Left lung (tissue), 10 donors: Measurements from ENCODE around the gene PDK2. TPM values are rescaled to one million over a fixed set of nuclear protein-coding genes. Genes with fewer than 3 reads are reported as not detected.

ENCODE experiments used
- ATAC-seq: fragments of 200-7000 bp; cut with Tn5 transposase; one replicate; pipeline ENCODE4 v1.9.1; 2020; ENCODE audit warnings: moderate library complexity
- DNase-seq, 4 donors: peaks; one replicate each; pipeline ENCODE4 v3.0.0-alpha.2; 2013 to 2020
- H3K27ac ChIP-seq, 2 donors: fragments of 200-600 bp; sonication (generic) in 1 of 2; one replicate each; pipeline versions ENCODE4 v1.5.0 to v1.8.0; 2020 to 2021
- H3K27me3 ChIP-seq, 2 donors: fragments of 200-600 bp; sonication (generic) in 1 of 2; one replicate each; pipeline versions ENCODE4 v1.5.0 to v1.8.0; 2020 to 2021
- H3K36me3 ChIP-seq, 2 donors: fragments of 200-600 bp; sonication (generic) in 1 of 2; one replicate each; pipeline versions ENCODE4 v1.5.0 to v1.8.0; 2020 to 2021
- H3K4me1 ChIP-seq, 2 donors: fragments of 200-600 bp; one replicate each; pipeline ENCODE4 v1.8.0; 2021
- H3K4me3 ChIP-seq, 2 donors: fragments of 200-600 bp; sonication (generic) in 1 of 2; one replicate each; pipeline versions ENCODE4 v1.5.0 to v1.8.0; 2020 to 2021; ENCODE audit warnings: mild to moderate bottlenecking in 1 of 2
- H3K9me3 ChIP-seq, 2 donors: fragments of 200-600 bp; sonication (generic) in 1 of 2; one replicate each; pipeline versions ENCODE4 v1.5.0 to v1.8.0; 2020 to 2021
- intact Hi-C, 2 donors: fragments of 100-400 bp; cut with DNase I; formaldehyde crosslinking; loops; one replicate each; pipeline versions ENCODE4 v1.11.2 to v1.14.2; 2022
- polyA plus RNA-seq, 6 donors: library from polyadenylated mRNA; unstranded; fragments of 120-200 nt; gene quantifications; one replicate each; pipeline ENCODE4 v1.2.1, GENCODE V29; 2013; ENCODE audit not compliant: insufficient read length in 6 of 6
- total RNA-seq, 2 donors: library from RNA; stranded (reverse); fragmentation: NEBNext Ultra II Directional; extraction: Animal tissue kit (Norgen Biotek cat#: 25700); gene quantifications; one replicate each; pipeline ENCODE4 v1.2.1, GENCODE V29; 2021
- TF ChIP-seq, protein P1 (sequence below), 2 donors: fragments of 200-600 bp; sonication (generic) in 1 of 2; IDR thresholded peaks; one replicate each; pipeline versions ENCODE4 v1.5.0 to v1.8.0; 2021; ENCODE audit warnings: antibody characterized with exemption in 2 of 2
- donor health status: DM: no; HTN: yes; CAD: no.
- donor health status: DM: no; HTN: no; CAD: no.

The PDK2 gene
- total and polyA plus RNA-seq, 8 donors: 20.7 to 83.8 (median 67.4) TPM

DNA sequence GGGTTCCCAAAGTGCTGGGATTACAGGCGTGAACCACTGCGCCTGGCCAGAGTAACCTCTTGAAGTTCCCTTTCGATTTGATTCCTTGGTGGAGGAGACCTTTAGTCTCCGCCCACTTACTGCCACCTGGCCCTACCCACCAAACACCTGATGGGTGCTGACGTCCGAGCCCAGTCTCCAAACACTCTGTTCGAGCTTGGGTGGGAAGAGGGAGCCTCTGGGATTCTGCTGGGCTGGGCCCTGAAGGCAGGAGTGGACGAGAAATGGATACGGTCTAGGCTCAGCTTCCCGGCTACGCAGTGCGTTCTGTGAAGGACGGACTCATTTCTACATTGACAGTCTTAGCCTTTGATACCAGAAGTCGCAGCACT is 40.1 kb upstream of the PDK2 start:
- H3K27ac ChIP-seq: peak overlapping the region; percentile 87 to 93
- peaks cover 0 to 50% of the 10 kb centered on the region in 2 donors for H3K27me3 ChIP-seq
- no peaks in the 10 kb centered on the region for H3K9me3 ChIP-seq
- no peaks in the 10 kb centered on the region for H3K36me3 ChIP-seq
- peak; percentile 73 for ATAC-seq
- peak overlapping the region; percentile 61 to 78 for H3K4me3 ChIP-seq
- peaks cover 56 to 96% of the 10 kb centered on the region in 2 donors for H3K4me1 ChIP-seq
- peak in 2 of 4 donors; percentile 82 to 84 for DNase-seq
- intact Hi-C loops: no loop called here
- TF ChIP-seq, protein P1, sequence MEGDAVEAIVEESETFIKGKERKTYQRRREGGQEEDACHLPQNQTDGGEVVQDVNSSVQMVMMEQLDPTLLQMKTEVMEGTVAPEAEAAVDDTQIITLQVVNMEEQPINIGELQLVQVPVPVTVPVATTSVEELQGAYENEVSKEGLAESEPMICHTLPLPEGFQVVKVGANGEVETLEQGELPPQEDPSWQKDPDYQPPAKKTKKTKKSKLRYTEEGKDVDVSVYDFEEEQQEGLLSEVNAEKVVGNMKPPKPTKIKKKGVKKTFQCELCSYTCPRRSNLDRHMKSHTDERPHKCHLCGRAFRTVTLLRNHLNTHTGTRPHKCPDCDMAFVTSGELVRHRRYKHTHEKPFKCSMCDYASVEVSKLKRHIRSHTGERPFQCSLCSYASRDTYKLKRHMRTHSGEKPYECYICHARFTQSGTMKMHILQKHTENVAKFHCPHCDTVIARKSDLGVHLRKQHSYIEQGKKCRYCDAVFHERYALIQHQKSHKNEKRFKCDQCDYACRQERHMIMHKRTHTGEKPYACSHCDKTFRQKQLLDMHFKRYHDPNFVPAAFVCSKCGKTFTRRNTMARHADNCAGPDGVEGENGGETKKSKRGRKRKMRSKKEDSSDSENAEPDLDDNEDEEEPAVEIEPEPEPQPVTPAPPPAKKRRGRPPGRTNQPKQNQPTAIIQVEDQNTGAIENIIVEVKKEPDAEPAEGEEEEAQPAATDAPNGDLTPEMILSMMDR (IDR thresholded peaks at IDR 0.05): no peak

DNA sequence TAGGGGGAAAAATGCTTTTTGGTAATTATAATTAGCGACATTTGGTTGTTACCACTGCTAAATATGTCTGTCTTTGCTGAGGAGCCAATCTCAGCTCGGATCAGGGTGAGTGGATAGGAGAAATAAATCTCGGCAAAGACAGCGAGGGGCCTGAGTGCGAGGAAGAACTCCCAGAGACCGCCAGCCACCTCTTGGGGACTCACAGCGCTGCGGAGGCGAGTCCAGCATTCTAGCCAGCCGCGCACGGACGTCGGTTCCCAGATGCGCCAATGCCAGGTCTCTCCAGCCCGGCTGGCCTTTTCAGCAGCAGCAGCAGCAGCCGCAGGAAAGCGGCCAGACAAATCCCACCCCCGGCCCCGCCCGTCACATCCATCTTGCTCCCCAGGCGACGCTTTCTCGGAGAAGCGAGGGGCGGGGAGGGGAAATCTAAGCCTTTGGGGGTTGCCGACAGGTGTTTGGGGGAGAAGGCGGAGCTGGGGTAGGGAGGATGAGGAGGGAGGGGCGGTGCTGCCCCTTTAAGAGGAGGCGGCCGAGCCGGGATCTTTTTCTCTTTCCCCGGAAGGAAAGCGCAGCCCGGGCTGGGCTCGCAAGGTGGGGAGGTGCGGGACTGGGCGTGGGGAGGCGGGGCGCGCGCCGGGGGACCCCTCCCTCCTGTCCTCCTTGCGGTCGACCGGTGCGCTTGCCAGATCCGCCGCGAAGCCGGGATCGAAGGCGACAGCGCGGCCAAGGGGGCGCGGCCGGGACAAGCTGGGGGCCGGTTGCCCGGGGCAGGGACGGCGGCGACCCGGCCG is 39.5 kb upstream of the PDK2 start, which contains the start of gene ITGA3:
ITGA3 (plus strand) TSS at position 685 of the 791 bp plus-strand sequence. CDS start 330 bp downstream, outside the sequence.
- peak in 3 of 4 donors; percentile 80 to 92 (median 87) for DNase-seq
- H3K4me1 ChIP-seq: peaks cover 62 to 96% of the 10 kb centered on the region in 2 donors
- peak within 1 kb of the TSS; percentile 87 to 93 for H3K27ac ChIP-seq
- TF ChIP-seq, protein P1 (IDR thresholded peaks at IDR 0.05): no peak
- H3K9me3 ChIP-seq: no peaks in the 10 kb centered on the region
- intact Hi-C loops: no loop called here
- ATAC-seq: peak; percentile 72
- peak within 1 kb of the TSS; percentile 61 to 78 for H3K4me3 ChIP-seq
- H3K36me3 ChIP-seq: no peaks in the 10 kb centered on the region
- peaks cover 0 to 50% of the 10 kb centered on the region in 2 donors for H3K27me3 ChIP-seq

GRCh38 chr17:50056217-50056960 is 38.8 kb upstream of the PDK2 start:
- H3K4me1 ChIP-seq: peaks cover 63 to 96% of the 10 kb centered on the region in 2 donors
- intact Hi-C loops: no loop called here
- DNase-seq: peak in 2 of 4 donors; percentile 60 to 86

GRCh38 chr17:50056961-50057330 is 38.2 kb upstream of the PDK2 start:
- H3K4me1 ChIP-seq: peaks cover 63 to 97% of the 10 kb centered on the region in 2 donors
- H3K9me3 ChIP-seq: no peaks in the 10 kb centered on the region
- peak overlapping the region; percentile 87 to 93 for H3K27ac ChIP-seq
- peak; percentile 5 for ATAC-seq
- TF ChIP-seq, protein P1 (IDR thresholded peaks at IDR 0.05): no peak
- peak in 1 of 4 donors; percentile 39 for DNase-seq
- intact Hi-C loops: no loop called here
- H3K27me3 ChIP-seq: peaks cover 0 to 50% of the 10 kb centered on the region in 2 donors
- H3K4me3 ChIP-seq: peak overlapping the region; percentile 61 to 78
- H3K36me3 ChIP-seq: no peaks in the 10 kb centered on the region

More at GRCh38 chr17:50056217-50056960, 38.8 kb upstream of the PDK2 start:
- Histone ChIP-seq H3K27ac (peak overlapping the region; percentile 87 to 93), H3K27me3 (peaks cover 0 to 50% of the 10 kb centered on the region in 2 donors), H3K4me3 (peak overlapping the region; percentile 61 to 78), H3K9me3 (no peaks in the 10 kb centered on the region), H3K36me3 (no peaks in the 10 kb centered on the region)
- ATAC-seq: peak; percentile 5
- TF ChIP-seq, protein P1 (IDR thresholded peaks at IDR 0.05): peak in 1 of 2 donors; percentile 18
